Lower leg skin (tissue), 4 donors: Measurements from ENCODE around the gene ATE1. TPM values are rescaled to one million over a fixed set of nuclear protein-coding genes. Genes with fewer than 3 reads are reported as not detected.

Experiments used
- DNase-seq, 2 donors: peaks; one replicate each; pipeline ENCODE4 v3.0.0-alpha.2; 2019; ENCODE audit warnings: low spot score in 2 of 2
- H3K4me3 ChIP-seq: fragments of 200-600 bp; sonication (generic); 2 replicates; pipeline ENCODE4 v1.5.1; 2017; ENCODE audit warnings: mild to moderate bottlenecking, low read depth; ENCODE audit not compliant: poor library complexity, severe bottlenecking
- CTCF ChIP-seq, 3 donors: fragments of 450-650 bp; IDR thresholded peaks; one replicate each; pipeline ENCODE4 v1.5.1; 2016; ENCODE audit warnings: antibody characterized with exemption in 3 of 3, mild to moderate bottlenecking in 3 of 3, moderate library complexity in 2 of 3
- POLR2A ChIP-seq, 2 donors: fragments of 450-650 bp; IDR thresholded peaks; one replicate each; pipeline ENCODE4 v1.6.1; 2016 to 2017; ENCODE audit warnings: antibody characterized with exemption in 2 of 2, mild to moderate bottlenecking in 1 of 2, moderate library complexity in 1 of 2
- WGBS, 2 donors: methylation state at CpG; one replicate each; pipeline ENCODE4 v1.1.5; 2018; 5-methylcytosine and 5-hydroxymethylcytosine counted together
- intact Hi-C: fragments of 100-400 bp; cut with DNase I; formaldehyde crosslinking; loops from one replicate; pipeline ENCODE4 v1.15.0; 2023; ENCODE audit warnings: low total_unique reads
- total RNA-seq, 4 donors: library from RNA; depleted of rRNA; stranded (reverse); fragments of >200 nt; gene quantifications; one replicate each; pipeline ENCODE4 v1.1.0, GENCODE V29; 2016

ATE1 gene
- total RNA-seq, 4 donors from 2014 or later, result 11.5 to 22.2 (median 18.2) TPM

DNA sequence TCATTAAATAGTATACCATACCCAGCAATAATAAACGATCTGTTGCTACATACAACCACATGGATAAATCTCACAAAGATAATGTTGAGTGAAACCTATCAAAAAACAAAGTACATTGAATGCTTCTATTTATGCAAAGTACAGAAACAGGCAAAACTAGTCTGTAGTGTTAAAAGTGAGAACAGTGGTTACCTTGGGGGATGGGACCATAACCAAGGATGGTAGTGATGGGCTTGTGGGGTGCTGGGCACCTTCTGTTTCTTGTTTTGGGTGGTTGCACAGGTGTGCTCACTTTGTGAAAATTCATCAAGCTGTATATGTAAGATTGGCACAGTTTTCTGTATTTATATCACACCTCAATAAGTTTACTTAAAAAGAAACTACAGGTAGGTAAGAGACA lies 105.7 kb downstream of the ATE1 start:
- no peak for DNase-seq
- TF ChIP-seq POLR2A (IDR thresholded peaks at IDR 0.05) (no peak), CTCF (IDR thresholded peaks at IDR 0.05) (no peak)
- no peak overlapping the region for H3K4me3 ChIP-seq
- intact Hi-C loops, result no loop called here
- WGBS, 2 donors, result 78 to 81% methylated on average over 1 of the region's 1 CpG

GRCh38 chr10:121819049-121819448 lies 108.8 kb downstream of the ATE1 start:
- intact Hi-C loops, result no loop called here
- no peak overlapping the region for H3K4me3 ChIP-seq
- WGBS, 2 donors, result 71 to 72% methylated on average over 2 of the region's 2 CpGs
- TF ChIP-seq CTCF (IDR thresholded peaks at IDR 0.05) (no peak), POLR2A (IDR thresholded peaks at IDR 0.05) (no peak)
- no peak for DNase-seq

DNA sequence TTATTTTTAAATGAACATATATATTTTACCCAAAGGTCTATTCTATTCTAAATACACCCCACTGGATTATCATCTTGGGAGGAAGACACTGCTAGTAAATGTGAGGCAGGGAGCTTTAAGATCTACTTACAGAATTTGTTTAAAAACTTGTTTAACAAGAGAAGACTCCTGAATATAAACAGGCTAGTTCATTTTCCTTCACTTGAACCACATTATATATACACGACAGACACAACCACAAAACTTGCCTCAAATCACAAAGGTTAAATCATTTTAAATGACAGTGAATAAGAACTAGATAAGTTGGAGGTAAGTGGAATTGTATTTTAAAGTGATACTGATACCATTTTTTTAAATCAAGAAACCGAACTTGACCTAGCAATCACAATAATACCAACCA lies 109.2 kb downstream of the ATE1 start:
- TF ChIP-seq CTCF (IDR thresholded peaks at IDR 0.05) (no peak), POLR2A (IDR thresholded peaks at IDR 0.05) (no peak)
- WGBS, 2 donors, result 48 to 69% methylated on average over 2 of the region's 2 CpGs
- no peak for DNase-seq
- intact Hi-C loops, result no loop called here
- no peak overlapping the region for H3K4me3 ChIP-seq

- TF ChIP-seq POLR2A (IDR thresholded peaks at IDR 0.05) (no peak), CTCF (IDR thresholded peaks at IDR 0.05) (no peak)
- H3K4me3 ChIP-seq, result no peak overlapping the region
- no peak for DNase-seq
- intact Hi-C loops, result no loop called here
- WGBS, 2 donors, result 100% methylated on average over 1 of the region's 1 CpG
Measured at GRCh38 chr10:121816197-121816596, 111.6 kb downstream of the ATE1 start.

DNA sequence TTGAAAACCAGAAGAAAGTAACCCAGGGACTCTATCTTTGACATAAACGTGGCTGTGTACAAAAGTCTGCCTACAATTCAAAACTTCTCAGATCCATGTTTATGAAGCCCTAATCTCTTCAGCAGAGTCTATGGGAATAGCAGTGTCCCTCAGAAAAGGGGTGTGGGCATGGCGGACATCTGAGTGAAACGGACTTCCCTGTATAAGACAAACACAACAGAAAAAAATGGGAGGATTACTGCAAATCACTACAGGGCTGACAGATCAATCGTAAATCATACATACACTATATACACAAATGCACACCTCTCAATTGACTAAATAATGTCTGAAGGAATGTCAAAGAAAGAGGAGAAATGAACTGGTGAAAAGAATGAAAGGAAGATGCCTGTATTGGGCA lies 114.0 kb downstream of the ATE1 start:
- no peak for DNase-seq
- WGBS, 2 donors, result 81 to 88% methylated on average over 4 of the region's 4 CpGs
- TF ChIP-seq CTCF (IDR thresholded peaks at IDR 0.05), result no peak
- TF ChIP-seq POLR2A (IDR thresholded peaks at IDR 0.05), result no peak

GRCh38 chr10:121813211-121813815 lies 114.5 kb downstream of the ATE1 start:
- WGBS, 2 donors, result 91 to 93% methylated on average over 1 of the region's 1 CpG
- no peak for DNase-seq
- no peak overlapping the region for H3K4me3 ChIP-seq
- TF ChIP-seq POLR2A (IDR thresholded peaks at IDR 0.05) (no peak), CTCF (IDR thresholded peaks at IDR 0.05) (no peak)
- intact Hi-C loops, result no loop called here

More for the DNA sequence above, 114.0 kb downstream of the ATE1 start:
- intact Hi-C loops, result no loop called here
- H3K4me3 ChIP-seq, result no peak overlapping the region
